ENCODE results near the gene CCBE1.

Gene CCBE1

DNA sequence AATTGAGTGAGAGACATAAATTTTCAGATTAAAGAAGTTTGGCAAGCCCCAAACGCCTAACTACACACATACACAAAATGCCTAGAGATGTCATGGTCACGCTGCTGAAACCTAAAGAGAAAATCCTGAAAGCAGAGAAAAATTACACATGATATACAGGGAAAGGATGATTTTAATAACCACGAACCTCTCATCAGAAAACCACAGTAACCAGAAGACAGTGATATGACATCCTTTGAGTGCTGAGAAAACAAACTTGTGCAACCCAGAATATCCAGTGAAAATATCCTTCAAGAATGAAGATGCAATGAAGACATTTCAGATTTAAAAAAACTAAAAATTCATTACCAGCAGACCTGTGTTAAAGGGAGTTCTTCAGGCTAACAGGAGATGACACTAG is 215.8 kb downstream of the CCBE1 start:
- no peak for DNase-seq

DNA sequence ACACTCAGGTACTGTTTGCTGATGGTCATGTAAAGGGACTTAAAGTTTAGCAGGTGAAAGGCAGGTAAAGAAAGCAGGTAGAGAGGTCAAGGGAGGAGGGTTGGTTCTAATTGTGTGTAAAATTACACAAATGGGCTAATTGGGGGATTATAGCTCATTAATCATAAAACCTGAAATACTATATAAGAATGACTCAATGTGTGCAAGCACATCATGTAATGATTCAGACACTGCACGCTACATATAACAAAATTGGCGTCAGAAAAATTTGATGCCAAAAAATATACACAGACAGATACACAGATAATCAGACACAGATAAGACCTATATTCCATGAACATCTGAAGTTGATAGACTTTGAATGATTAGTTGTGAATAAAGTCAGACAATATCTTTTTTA is 217.4 kb downstream of the CCBE1 start:
- DNase-seq: no peak

GRCh38 chr18:59478591-59478990 is 218.6 kb downstream of the CCBE1 start:
- no peak for DNase-seq

DNA sequence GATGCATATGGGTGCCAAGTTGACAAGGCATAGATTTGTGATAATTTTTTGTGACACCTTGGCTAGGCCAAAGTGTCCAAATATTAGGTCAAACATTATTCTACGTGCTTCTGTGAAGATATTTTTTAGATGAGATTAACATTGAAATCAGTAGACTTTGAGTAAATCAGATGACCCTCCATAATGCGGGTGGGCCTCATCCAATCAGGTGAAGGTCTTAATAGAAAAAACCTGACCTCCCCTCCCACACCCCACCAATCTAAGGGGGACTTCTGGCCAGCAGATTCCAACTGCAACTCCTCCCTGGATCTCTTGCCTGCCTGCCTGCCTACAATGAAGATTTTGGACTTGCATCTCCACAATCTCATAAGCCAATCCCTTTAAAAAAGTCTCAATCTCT is 219.4 kb downstream of the CCBE1 start:
- DNase-seq: no peak

GRCh38 chr18:59470561-59471121 is 226.6 kb downstream of the CCBE1 start:
- no peak for DNase-seq

DNA sequence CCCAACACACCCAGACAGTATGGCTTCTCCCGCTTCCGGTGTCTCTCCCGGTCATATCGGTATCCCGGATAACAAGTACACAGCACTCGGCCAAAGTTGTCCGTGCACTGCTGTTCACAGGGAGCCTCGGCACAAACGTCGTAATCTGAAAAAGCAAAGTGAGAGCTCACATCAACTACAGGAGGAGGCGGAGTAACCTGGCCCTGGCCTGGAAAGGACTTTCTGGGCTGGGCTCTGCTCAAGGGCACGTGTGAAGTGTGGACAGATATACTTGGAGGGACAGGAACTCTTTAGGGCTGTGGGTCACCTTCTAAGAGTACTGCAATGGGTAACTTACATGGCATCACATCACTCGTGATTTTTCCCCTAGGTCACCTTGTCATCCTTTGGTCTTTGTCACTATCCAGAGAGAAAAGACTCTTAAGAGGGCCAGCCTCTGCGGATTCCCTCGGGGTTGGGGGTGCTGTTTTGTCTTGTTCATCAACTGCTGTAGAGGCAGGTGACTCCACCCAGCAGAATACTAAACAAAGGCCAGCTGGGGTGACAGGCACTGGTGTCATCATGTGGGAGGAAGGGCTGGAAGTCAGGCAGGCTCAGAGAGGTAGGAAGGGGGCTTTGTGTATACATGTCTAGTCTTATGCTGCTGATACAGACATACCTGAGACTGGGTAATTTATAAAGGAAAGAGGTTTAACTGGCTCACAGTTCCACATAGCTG is 227.6 kb downstream of the CCBE1 start:
- no peak for DNase-seq

DNA sequence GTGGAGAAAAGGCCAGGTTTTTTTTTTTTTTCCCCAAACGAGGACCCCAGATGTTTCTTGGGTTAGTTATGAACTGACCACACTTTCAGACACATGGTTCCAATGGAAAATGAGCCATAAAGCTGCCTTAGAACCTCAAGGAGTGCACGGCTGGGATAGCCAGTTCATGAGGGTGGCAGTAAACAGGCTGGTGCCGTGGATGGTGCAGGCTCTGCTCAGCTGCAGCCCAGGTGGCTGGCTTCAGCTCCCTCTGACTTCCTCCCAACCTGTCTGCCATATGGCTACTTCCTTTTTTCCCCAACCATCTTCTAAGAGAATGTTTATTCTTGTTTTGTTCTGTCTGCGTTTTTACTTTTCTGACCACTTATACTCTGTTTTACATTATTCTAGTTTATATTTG is 228.4 kb downstream of the CCBE1 start:
- no peak for DNase-seq

DNA sequence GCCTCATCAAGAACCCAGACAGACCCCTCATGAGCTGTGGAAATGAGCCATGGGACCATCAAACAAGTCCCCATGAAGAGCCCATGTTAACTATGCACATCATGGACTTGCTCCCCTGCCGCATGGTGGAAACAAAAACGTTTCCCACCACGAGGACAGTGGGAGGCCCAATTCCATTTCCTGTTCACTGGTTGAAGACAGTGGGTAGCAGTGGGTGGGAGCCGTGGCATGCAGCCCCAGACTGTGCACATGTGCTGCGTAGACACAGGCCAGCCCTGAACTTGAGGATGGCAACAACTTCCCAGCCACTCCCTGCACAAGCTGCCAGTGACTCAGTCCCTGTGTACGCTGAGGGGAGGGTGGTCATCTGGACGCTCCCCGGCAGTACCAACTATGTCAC is 229.7 kb downstream of the CCBE1 start:
- DNase-seq: no peak

DNA sequence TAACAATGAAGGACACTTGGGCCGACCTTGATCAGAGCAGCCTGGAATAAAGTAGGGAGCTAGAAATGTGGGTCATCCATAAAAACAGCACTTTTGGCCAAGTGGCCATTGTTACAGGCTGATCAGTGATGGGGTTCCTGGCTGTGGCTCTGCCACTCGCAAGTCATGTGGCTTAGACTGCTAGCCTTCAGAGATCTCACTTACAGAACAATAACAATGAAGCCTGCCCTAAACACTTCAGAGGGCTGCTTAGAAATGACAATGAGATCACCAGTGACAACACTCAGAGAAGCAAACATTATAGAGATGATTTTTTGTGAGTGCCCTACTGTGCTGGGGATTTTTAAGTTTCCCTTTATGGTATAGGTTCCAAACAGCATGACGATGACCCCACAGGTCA is 230.2 kb downstream of the CCBE1 start:
- DNase-seq: no peak

DNA sequence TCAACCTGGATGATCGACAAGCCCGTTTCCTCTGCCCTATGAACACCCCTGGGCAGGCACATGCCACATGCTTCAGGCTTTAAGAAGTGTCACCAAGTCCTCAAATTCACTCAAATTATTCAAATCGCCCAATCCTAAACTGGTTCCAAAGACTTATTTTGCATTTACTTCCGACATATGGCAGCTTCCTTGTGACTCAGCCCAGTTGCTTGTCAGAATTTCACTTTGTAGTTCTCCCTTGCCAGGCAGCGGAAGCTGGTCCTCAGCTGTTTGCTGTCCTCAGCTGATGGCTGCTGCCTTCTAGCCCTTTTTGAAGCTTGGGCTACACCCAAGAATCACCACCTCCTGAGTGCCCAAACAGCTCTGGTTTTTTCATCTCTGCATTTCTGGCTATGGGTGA is 232.7 kb downstream of the CCBE1 start:
- DNase-seq: no peak

- DNase-seq: no peak
Measured at GRCh38 chr18:59461171-59461570, 236.1 kb downstream of the CCBE1 start.

DNA sequence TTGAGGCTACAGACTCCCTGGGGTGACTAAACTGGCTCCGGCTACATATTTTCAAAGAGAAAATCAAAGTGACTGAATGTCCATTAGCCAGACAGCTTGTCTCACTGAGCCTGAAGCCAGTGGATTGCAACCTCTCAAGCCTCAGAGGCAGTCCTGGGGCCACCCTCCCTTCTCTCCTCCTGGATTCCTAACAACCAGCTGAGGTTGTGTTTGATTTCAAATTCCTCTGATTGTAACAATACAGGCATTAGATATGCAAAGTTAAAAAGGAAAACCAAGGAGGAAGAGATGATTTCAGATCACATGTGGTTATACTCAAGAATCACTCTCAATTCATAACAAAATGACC is 237.2 kb downstream of the CCBE1 start:
- no peak for DNase-seq

DNA sequence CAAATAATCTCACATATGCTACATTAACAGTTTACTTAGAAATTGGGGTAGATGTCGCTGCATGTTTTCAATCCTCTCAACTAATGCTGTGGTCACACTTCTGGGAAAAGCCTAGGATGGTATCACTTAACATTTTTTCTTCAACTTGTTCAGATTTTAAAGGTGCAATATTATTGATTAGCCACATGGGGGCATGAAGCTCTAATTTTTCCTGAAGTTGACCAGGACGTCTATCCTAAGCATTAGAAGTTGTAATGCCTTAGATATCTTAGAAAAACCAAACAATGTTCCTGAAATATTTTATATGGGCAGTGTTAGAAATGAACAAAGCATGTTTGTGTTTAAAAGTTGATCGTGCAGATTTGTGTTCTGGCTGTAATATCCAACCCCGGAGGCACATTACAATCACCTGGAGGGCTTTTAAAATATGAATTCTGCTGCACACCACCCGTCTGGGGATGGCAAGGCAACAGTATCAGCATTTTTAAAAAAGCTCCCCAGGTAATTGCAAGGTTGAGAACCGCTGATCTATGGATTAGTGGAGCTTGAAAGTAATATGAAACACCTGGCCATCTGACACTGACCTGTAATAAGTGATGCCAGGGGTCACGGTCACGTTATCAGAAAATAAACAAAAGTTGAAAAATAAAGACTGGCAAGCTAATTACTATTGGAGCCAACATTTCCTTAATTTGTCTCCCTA is 237.7 kb downstream of the CCBE1 start:
- peak; percentile 33 for DNase-seq

GRCh38 chr18:59458575-59458974 is 238.6 kb downstream of the CCBE1 start:
- DNase-seq: no peak

GRCh38 chr18:59456657-59457056 is 240.6 kb downstream of the CCBE1 start:
- DNase-seq: no peak

GRCh38 chr18:59455728-59456276 is 241.4 kb downstream of the CCBE1 start:
- no peak for DNase-seq

DNA sequence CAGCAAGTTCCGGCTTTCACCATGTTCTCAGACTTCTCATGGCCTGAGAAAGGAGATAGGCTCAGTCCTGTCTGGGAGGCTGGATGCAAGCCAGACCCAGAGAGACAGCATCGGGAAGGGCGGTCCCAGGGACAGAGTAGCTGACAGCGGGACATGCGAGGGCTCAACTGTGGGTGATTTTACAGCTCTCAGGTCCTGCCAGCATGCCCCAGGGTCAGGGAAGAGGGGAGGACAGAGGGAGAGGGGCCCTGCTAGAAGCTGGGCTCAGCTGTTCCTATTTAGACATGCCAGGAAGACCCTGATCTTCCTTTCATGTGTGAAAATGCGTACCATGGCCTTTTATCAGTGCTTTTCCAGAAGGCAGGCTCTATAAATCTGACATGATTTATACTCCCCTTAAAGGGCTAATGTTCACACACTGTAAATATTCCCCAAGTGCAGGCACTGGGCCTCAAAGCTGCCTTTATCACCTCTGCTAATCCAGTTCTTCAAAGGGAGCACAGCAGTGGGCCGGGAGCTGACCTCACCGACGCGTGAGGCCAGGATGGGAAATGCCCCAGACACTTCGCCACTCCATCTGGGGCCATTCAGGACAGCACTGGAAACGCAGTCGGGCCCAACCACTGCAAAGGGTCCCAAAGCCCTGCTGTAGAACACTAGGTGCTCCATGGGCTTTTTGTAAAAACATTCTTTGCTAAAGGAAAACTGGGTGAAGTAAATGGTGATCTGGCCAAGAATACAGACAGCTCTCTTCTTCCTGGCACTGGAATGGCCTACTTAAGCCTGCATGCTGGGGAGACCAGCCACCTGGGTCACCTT is 242.1 kb downstream of the CCBE1 start:
- no peak for DNase-seq

- no peak for DNase-seq
Measured at GRCh38 chr18:59453468-59453961, 243.7 kb downstream of the CCBE1 start.

DNA sequence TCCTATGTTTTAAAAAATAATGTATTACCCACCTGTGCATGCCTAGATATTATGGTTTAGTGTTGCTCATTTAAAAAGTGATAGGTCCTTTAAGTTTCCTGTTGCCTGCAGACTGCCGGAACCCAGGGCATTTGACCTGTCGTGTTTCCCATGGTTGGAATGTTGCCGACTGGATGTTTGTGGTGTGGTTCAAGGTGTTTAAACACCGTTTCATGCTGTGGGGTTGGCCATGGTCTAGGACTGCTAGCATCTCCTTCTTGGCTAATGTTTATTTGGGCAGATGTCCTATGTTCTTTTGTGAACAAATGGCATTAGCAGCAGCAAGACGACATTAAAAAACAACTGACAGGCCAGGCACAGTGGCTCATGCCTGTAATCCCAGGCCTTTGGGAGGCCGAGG is 245.3 kb downstream of the CCBE1 start:
- DNase-seq: no peak

DNA sequence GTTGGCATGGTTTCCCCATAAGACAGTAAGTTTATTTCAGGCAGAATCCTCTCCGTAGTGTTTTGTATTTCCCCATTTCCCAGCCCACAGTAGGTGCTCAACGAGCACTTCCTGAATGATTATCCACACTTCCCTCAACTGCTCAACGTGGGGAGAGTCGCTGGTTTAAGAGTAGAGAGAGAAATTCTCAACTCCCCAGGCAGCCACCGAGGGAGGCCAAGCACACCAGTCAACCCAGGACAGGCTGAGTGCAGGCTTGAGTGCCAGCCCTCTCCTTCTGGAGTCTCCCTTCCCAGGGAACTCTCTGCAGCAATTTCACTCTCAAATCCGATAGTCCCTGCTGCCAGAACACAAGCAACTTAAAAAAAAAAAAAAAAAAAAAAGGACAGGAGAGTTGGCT is 246.2 kb downstream of the CCBE1 start:
- no peak for DNase-seq

DNA sequence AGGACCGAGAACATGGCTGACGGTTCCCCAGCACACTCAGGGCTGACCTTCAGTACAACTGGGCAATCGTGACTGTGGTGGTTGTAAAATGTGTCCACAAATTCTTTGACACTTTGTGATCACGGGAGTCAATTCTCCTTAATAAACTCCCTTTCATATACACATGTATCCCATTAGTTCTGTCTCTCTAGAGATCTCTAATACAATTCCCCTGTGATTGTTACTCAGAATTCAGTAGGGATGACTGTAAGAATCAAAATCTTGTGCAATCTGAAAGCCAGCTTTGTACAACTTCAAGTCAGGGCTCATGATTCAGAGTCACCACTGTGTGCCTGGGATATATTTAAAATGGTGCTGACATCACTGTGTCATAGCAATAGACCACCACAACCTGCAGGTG is 248.7 kb downstream of the CCBE1 start:
- no peak for DNase-seq

GRCh38 chr18:59446012-59446411 is 251.2 kb downstream of the CCBE1 start:
- DNase-seq: no peak

Data from NCI-H2107 (cell line).